OCI-LY7 (cell line): ENCODE data around the gene APOH. TPM values are rescaled to one million over a fixed set of nuclear protein-coding genes. Genes with fewer than 3 reads are reported as not detected.

Experiments
- BruUV-seq: library from RNA; stranded (reverse); fragments of 400-500 nt; replicated peaks from 2 replicates; lab custom pipeline; 2021; lab: Mats Ljungman, UMichigan
- CTCF ChIA-PET: fragments of 300-600 bp; sonication (Branson Sonifier 250); formaldehyde crosslinking; loops from one replicate; lab custom pipeline; 2022; ENCODE audit warnings: antibody characterized with exemption; ENCODE audit not compliant: unreplicated experiment; lab: Charles Lee
- POLR2A ChIA-PET: fragments of 300-600 bp; sonication (Branson Sonifier 250); formaldehyde crosslinking; loops from one replicate; lab custom pipeline; 2022; ENCODE audit warnings: antibody characterized with exemption; lab: Charles Lee
- DNase-seq: peaks from one replicate; pipeline ENCODE4 v3.0.0-alpha.2; 2015; ENCODE audit warnings: low spot score
- H2AFZ ChIP-seq: fragments of 200-600 bp; sonication (generic), shearing (Covaris generic); 2 replicates; pipeline ENCODE4 v1.6.1; 2014; ENCODE audit warnings: mild to moderate bottlenecking, antibody characterized with exemption, low read length, moderate library complexity
- H3K27ac ChIP-seq: fragments of 200-600 bp; sonication (generic); 2 replicates; pipeline ENCODE4 v1.5.1; 2014; ENCODE audit warnings: mixed run types, low read depth, mild to moderate bottlenecking, moderate library complexity, low read length, inconsistent platforms; ENCODE audit not compliant: poor library complexity, severe bottlenecking
- H3K36me3 ChIP-seq: fragments of 200-600 bp; sonication (generic); 2 replicates; pipeline ENCODE4 v1.6.1; 2014; ENCODE audit warnings: mild to moderate bottlenecking, antibody characterized with exemption, low read length, moderate library complexity, mixed read lengths; ENCODE audit not compliant: insufficient read depth
- H3K4me1 ChIP-seq: fragments of 200-600 bp; sonication (generic); 2 replicates; pipeline ENCODE4 v1.5.1; 2014; ENCODE audit warnings: mild to moderate bottlenecking, low read length; ENCODE audit not compliant: insufficient read depth, poor library complexity, severe bottlenecking
- H3K4me2 ChIP-seq: fragments of 200-600 bp; sonication (generic); 2 replicates; pipeline ENCODE4 v1.6.1; 2014; ENCODE audit warnings: mild to moderate bottlenecking, low read length
- H3K4me3 ChIP-seq: fragments of 200-600 bp; sonication (generic); 2 replicates; pipeline ENCODE4 v1.5.1; 2014; ENCODE audit warnings: mild to moderate bottlenecking, low read depth, low read length; ENCODE audit not compliant: poor library complexity, severe bottlenecking
- H3K79me2 ChIP-seq: fragments of 200-600 bp; sonication (generic); 2 replicates; pipeline ENCODE4 v1.6.1; 2016; ENCODE audit warnings: low read depth, mild to moderate bottlenecking, low read length, moderate library complexity, mixed read lengths; ENCODE audit not compliant: insufficient read depth
- H3K9me2 ChIP-seq: fragments of 200-600 bp; sonication (generic); 2 replicates; pipeline ENCODE4 v1.6.1; 2016; ENCODE audit warnings: mild to moderate bottlenecking, low read length, mixed read lengths; ENCODE audit not compliant: insufficient read depth
- H3K9me3 ChIP-seq: fragments of 200-600 bp; sonication (generic); 2 replicates; pipeline ENCODE4 v1.6.1; 2014; ENCODE audit warnings: mild to moderate bottlenecking, mixed run types, low read length, mixed read lengths
- H4K20me1 ChIP-seq: fragments of 200-600 bp; sonication (generic); 2 replicates; pipeline ENCODE4 v1.6.1; 2014; ENCODE audit warnings: mild to moderate bottlenecking, antibody characterized with exemption, low read length, moderate library complexity, mixed read lengths; ENCODE audit not compliant: insufficient read depth
- CTCF ChIP-seq: fragments of 200-600 bp; sonication (generic); conservative IDR thresholded peaks from 2 replicates; pipeline ENCODE4 v1.5.1; 2014; ENCODE audit warnings: mild to moderate bottlenecking, antibody characterized with exemption, low read length, moderate library complexity, mixed read lengths
- EZH2phosphoT487 ChIP-seq: fragments of 200-600 bp; sonication (generic); IDR thresholded peaks from 2 replicates; pipeline ENCODE4 v1.6.1; 2018; ENCODE audit warnings: low read depth, borderline replicate concordance, mild to moderate bottlenecking, mixed run types, antibody characterized with exemption, low read length, moderate library complexity, mixed read lengths
- intact Hi-C: fragments of 100-400 bp; cut with micrococcal nuclease; formaldehyde crosslinking; loops from one replicate; pipeline ENCODE4 v1.10.0; 2022; ENCODE audit not compliant: unreplicated experiment
- total RNA-seq, 2 experiments: library from RNA; depleted of rRNA in 1 of 2; stranded (reverse); fragments of >200 nt in 1 of 2; shearing (Covaris generic) in 1 of 2; gene quantifications; 2 replicates each; pipeline ENCODE4 v1.2.3, GENCODE V29; 2014 to 2022

APOH gene
- total RNA-seq, 2 experiments from 2014 or later: not detected

GRCh38 chr17:66198242-66198641, 31.0 kb downstream of the APOH start:
- Histone ChIP-seq H3K36me3 (no peaks in the 10 kb centered on the region), H3K9me3 (no peaks in the 10 kb centered on the region), H3K9me2 (no peaks in the 10 kb centered on the region), H3K27ac (no peak overlapping the region), H3K4me2 (no peak overlapping the region), H3K4me3 (no peak overlapping the region), H4K20me1 (no peaks in the 10 kb centered on the region), H2AFZ (no peak overlapping the region), H3K79me2 (no peaks in the 10 kb centered on the region), H3K4me1 (peaks cover 14% of the 10 kb centered on the region)
- ChIA-PET POLR2A (interaction anchor here (0.8 kb wide), 1 partner anchor 506 kb away, joined by 3 read pairs; no protein-coding TSS in a partner anchor), CTCF (no interaction called here)
- no TSS peak for BruUV-seq
- TF ChIP-seq EZH2phosphoT487 (no peak), CTCF (no peak)
- intact Hi-C loops: no loop called here
- no peak for DNase-seq

- Histone ChIP-seq H3K79me2 (0 out of 2 replicates have a peak, but pooled peaks cover 3% of the 10 kb centered on the region), H3K4me3 (peak overlapping the region; percentile 79), H3K4me1 (peaks cover 41% of the 10 kb centered on the region), H3K36me3 (no peaks in the 10 kb centered on the region), H3K9me3 (no peaks in the 10 kb centered on the region), H3K9me2 (no peaks in the 10 kb centered on the region), H4K20me1 (no peaks in the 10 kb centered on the region), H2AFZ (peak overlapping the region; percentile 94), H3K4me2 (peak overlapping the region; percentile 90), H3K27ac (peak overlapping the region; percentile 64)
- intact Hi-C loops: no loop called here
- BruUV-seq: no TSS peak
- ChIA-PET POLR2A (no interaction called here), CTCF (no interaction called here)
- TF ChIP-seq CTCF (no peak), EZH2phosphoT487 (no peak)
- DNase-seq: no peak
These were observed 36.9 kb downstream of the APOH start for GRCh38 chr17:66192378-66192687.

- H3K9me3 ChIP-seq: no peaks in the 10 kb centered on the region
- intact Hi-C loops: no loop called here
- no peaks in the 10 kb centered on the region for H4K20me1 ChIP-seq
- H3K4me3 ChIP-seq: peak within 1 kb of the TSS; percentile 79
- no peaks in the 10 kb centered on the region for H3K36me3 ChIP-seq
- CTCF ChIA-PET: no interaction called here
- H2AFZ ChIP-seq: peak within 1 kb of the TSS; percentile 94
- POLR2A ChIA-PET: interaction anchor here (0.6 to 1.2 kb wide), 3 partner anchors 28 to 981 kb away, joined by 3 to 4 read pairs (median 3); no protein-coding TSS in a partner anchor
- H3K4me2 ChIP-seq: peak within 1 kb of the TSS; percentile 90
- peaks cover 41% of the 10 kb centered on the region for H3K4me1 ChIP-seq
- H3K27ac ChIP-seq: peak within 1 kb of the TSS; percentile 64
- TF ChIP-seq EZH2phosphoT487 (no peak), CTCF (no peak)
- 0 out of 2 replicates have a peak, but pooled peaks cover 3% of the 10 kb centered on the region for H3K79me2 ChIP-seq
- H3K9me2 ChIP-seq: no peaks in the 10 kb centered on the region
- peak; percentile 93 for DNase-seq
- TSS peak; percentile 78 for BruUV-seq
These were observed 37.4 kb downstream of the APOH start, which contains the start of gene CEP112 for GRCh38 chr17:66191593-66192377. CEP112 (minus strand) TSS chr17:66192133.
